HG03280 (cell line): ENCODE data around the gene GTF3C2.
A peak's percentile ranks its signal among the peaks of the same experiment; 100 is the strongest.
"Not testable (repeated sequence)": the region's sequence is repeated elsewhere in the genome, so short reads cannot be mapped to it uniquely, and the experiment has no call there.

ENCODE experiments used
- ATAC-seq: cut with Tn5 transposase; IDR thresholded peaks from one replicate; pipeline ENCODE4 v1.9.1; 2021; ENCODE audit warnings: mild to moderate bottlenecking, moderate library complexity; ENCODE audit not compliant: unreplicated experiment

Gene GTF3C2

GRCh38 chr2:27323596-27324285 is 32.8 kb downstream of the GTF3C2 start:
- ATAC-seq, result no peak

GRCh38 chr2:27322766-27323595 is 33.6 kb downstream of the GTF3C2 start, which contains the start of gene MPV17:
TSS of gene MPV17 (minus strand) at chr2:27323097. CDS start at chr2:27322517, 580 bp downstream.
- ATAC-seq, result peak; percentile 87

GRCh38 chr2:27322301-27322765 is 34.2 kb downstream of the GTF3C2 start:
- peak; percentile 34 for ATAC-seq

GRCh38 chr2:27320958-27321543 is 35.5 kb downstream of the GTF3C2 start:
- no peak for ATAC-seq

GRCh38 chr2:27319839-27320238 is 36.7 kb downstream of the GTF3C2 start:
- ATAC-seq, result not testable (repeated sequence)

- ATAC-seq, result no peak
These were observed 39.7 kb downstream of the GTF3C2 start for GRCh38 chr2:27316655-27317412.

GRCh38 chr2:27315122-27315521 is 41.4 kb downstream of the GTF3C2 start:
- ATAC-seq, result no peak

GRCh38 chr2:27314709-27315108 is 41.9 kb downstream of the GTF3C2 start:
- no peak for ATAC-seq

- no peak for ATAC-seq
These were observed 42.5 kb downstream of the GTF3C2 start for GRCh38 chr2:27313882-27314645.

- no peak for ATAC-seq
These were observed 44.4 kb downstream of the GTF3C2 start for GRCh38 chr2:27312152-27312551.

- ATAC-seq, result no peak
These were observed 46.9 kb downstream of the GTF3C2 start for GRCh38 chr2:27309651-27310050.

- ATAC-seq, result no peak
These were observed 48.1 kb downstream of the GTF3C2 start, which contains the start of gene UCN for GRCh38 chr2:27308359-27308881. TSS of gene UCN (minus strand) at chr2:27308445. CDS start at chr2:27307895, 550 bp downstream.

GRCh38 chr2:27307545-27308358 is 48.8 kb downstream of the GTF3C2 start:
- no peak for ATAC-seq

GRCh38 chr2:27307287-27307544 is 49.3 kb downstream of the GTF3C2 start:
- ATAC-seq, result no peak

GRCh38 chr2:27306573-27307286 is 49.8 kb downstream of the GTF3C2 start:
- ATAC-seq, result no peak

- no peak for ATAC-seq
These were observed 50.4 kb downstream of the GTF3C2 start for GRCh38 chr2:27306136-27306535.

GRCh38 chr2:27305516-27305915 is 51.0 kb downstream of the GTF3C2 start:
- ATAC-seq, result no peak

GRCh38 chr2:27304488-27305240 is 51.9 kb downstream of the GTF3C2 start:
- ATAC-seq, result no peak
